ENCODE measurements around the gene PARD3B.

Gene PARD3B

DNA sequence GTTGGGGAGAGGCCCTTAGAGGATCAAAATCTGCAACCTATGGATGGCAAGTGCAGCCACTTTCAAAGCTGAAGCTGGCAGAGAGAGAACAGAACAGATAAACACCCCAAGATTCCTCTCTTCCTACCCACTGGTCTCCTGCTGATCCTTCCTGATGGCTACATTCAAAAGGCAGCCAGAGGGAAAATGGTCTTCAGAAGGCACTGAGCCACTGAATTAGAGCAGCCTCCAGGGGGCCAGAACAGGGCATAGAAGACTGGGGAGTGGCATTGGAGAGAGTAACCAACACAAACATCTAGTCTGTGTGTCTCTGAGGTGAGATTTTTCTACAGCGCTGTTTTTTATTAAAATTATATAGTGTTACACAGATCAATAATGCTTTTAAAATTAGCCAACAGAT lies 432.6 kb downstream of the PARD3B start:
- no peak overlapping the region for H3K9ac ChIP-seq (ENCODE audit: low read length)

DNA sequence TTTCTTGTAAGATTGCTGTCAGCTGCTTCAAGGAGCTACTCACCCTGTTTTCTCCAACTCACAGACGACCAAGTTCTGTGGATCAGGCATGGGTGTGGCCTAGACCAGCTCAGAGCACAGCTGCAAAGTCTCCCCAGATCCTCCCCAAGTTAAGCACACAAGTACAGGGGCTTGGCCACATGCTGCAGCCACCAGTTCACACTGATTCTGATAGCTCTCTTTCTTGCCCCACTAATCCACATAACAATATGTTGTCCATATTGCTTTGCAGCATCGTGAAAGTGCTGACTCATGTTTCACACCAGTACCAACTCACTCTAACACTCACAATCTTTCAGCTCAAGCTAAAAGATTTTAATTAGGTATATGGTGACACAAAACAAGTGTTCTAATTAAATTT lies 437.0 kb downstream of the PARD3B start:
- no peak overlapping the region for H2AFZ ChIP-seq (ENCODE audit: low read length)
- no peaks in the 10 kb centered on the region for H3K27me3 ChIP-seq (replicated peaks; ENCODE audit: insufficient read depth, low read length)
- H3K27ac ChIP-seq (ENCODE audit: low read length), result no peak overlapping the region
- TF ChIP-seq EZH2 (optimal IDR thresholded peaks at IDR 0.05; ENCODE audit: low read depth, low read length), result no peak
- TF ChIP-seq EZH2phosphoT487 (IDR thresholded peaks at IDR 0.05; ENCODE audit: low read length), result no peak
- TF ChIP-seq, protein P1, sequence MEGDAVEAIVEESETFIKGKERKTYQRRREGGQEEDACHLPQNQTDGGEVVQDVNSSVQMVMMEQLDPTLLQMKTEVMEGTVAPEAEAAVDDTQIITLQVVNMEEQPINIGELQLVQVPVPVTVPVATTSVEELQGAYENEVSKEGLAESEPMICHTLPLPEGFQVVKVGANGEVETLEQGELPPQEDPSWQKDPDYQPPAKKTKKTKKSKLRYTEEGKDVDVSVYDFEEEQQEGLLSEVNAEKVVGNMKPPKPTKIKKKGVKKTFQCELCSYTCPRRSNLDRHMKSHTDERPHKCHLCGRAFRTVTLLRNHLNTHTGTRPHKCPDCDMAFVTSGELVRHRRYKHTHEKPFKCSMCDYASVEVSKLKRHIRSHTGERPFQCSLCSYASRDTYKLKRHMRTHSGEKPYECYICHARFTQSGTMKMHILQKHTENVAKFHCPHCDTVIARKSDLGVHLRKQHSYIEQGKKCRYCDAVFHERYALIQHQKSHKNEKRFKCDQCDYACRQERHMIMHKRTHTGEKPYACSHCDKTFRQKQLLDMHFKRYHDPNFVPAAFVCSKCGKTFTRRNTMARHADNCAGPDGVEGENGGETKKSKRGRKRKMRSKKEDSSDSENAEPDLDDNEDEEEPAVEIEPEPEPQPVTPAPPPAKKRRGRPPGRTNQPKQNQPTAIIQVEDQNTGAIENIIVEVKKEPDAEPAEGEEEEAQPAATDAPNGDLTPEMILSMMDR (IDR thresholded peaks at IDR 0.05; ENCODE audit: low read length), result no peak
- H4K20me1 ChIP-seq (ENCODE audit: insufficient read depth, low read length), result no peaks in the 10 kb centered on the region
- H3F3A ChIP-seq (ENCODE audit: insufficient read depth, low read length), result no peaks in the 10 kb centered on the region
- no peaks in the 10 kb centered on the region for H3K79me2 ChIP-seq (ENCODE audit: low read length)
- H3K9ac ChIP-seq (ENCODE audit: low read length), result no peak overlapping the region
- no peaks in the 10 kb centered on the region for H3K4me1 ChIP-seq (ENCODE audit: low read length)
- no peaks in the 10 kb centered on the region for H3K36me3 ChIP-seq (replicated peaks; ENCODE audit: insufficient read depth, low read length)
- no peaks in the 10 kb centered on the region for H3K9me2 ChIP-seq (replicated peaks; ENCODE audit: insufficient read depth, low read length)
- H3K4me3 ChIP-seq (ENCODE audit: low read length), result no peak overlapping the region
- no peak for DNase-seq
- no peak overlapping the region for H3K4me2 ChIP-seq (ENCODE audit: low read depth, low read length)
- H3K9me3 ChIP-seq (replicated peaks; ENCODE audit: insufficient read depth, low read length), result no peaks in the 10 kb centered on the region

More for the DNA sequence above, 432.6 kb downstream of the PARD3B start:
- no peaks in the 10 kb centered on the region for H4K20me1 ChIP-seq (ENCODE audit: insufficient read depth, low read length)
- H3K27ac ChIP-seq (ENCODE audit: low read length), result no peak overlapping the region
- no peak for DNase-seq
- H3K4me1 ChIP-seq (ENCODE audit: low read length), result no peaks in the 10 kb centered on the region
- H3K4me2 ChIP-seq (ENCODE audit: low read depth, low read length), result no peak overlapping the region
- no peaks in the 10 kb centered on the region for H3K9me2 ChIP-seq (replicated peaks; ENCODE audit: insufficient read depth, low read length)
- no peaks in the 10 kb centered on the region for H3K36me3 ChIP-seq (replicated peaks; ENCODE audit: insufficient read depth, low read length)
- H2AFZ ChIP-seq (ENCODE audit: low read length), result no peak overlapping the region
- H3F3A ChIP-seq (ENCODE audit: insufficient read depth, low read length), result no peaks in the 10 kb centered on the region
- H3K27me3 ChIP-seq (replicated peaks; ENCODE audit: insufficient read depth, low read length), result no peaks in the 10 kb centered on the region
- H3K9me3 ChIP-seq (replicated peaks; ENCODE audit: insufficient read depth, low read length), result no peaks in the 10 kb centered on the region
- no peaks in the 10 kb centered on the region for H3K79me2 ChIP-seq (ENCODE audit: low read length)
- TF ChIP-seq EZH2 (optimal IDR thresholded peaks at IDR 0.05; ENCODE audit: low read depth, low read length), result no peak
- TF ChIP-seq EZH2phosphoT487 (IDR thresholded peaks at IDR 0.05; ENCODE audit: low read length), result no peak
- TF ChIP-seq, protein P1 (IDR thresholded peaks at IDR 0.05; ENCODE audit: low read length), result no peak
- no peak overlapping the region for H3K4me3 ChIP-seq (ENCODE audit: low read length)

DNA sequence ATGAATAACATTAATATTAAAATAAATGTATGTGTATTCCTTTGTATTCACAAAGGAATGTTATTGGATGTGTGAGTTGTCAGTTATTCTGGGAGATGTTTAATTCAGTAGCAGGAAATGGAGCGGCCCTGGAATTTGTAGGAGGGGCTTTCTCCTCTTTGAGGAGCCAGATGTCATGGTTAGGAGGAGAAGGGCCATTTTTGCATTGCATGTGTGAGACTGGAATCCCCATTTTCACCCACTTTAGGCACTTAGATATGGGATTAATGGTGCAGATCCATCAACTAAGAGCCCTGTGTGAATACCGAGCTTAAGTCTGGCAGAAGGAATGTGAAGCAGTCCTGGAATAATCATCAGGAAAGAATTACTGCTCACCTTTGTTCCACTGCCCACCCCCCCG lies 439.2 kb downstream of the PARD3B start:
- Histone ChIP-seq H3K27me3 (replicated peaks; ENCODE audit: insufficient read depth, low read length) (no peaks in the 10 kb centered on the region), H3K27ac (ENCODE audit: low read length) (no peak overlapping the region), H3K36me3 (replicated peaks; ENCODE audit: insufficient read depth, low read length) (no peaks in the 10 kb centered on the region), H3K4me3 (ENCODE audit: low read length) (no peak overlapping the region), H3K9me2 (replicated peaks; ENCODE audit: insufficient read depth, low read length) (no peaks in the 10 kb centered on the region), H3K9me3 (replicated peaks; ENCODE audit: insufficient read depth, low read length) (no peaks in the 10 kb centered on the region), H3K4me1 (ENCODE audit: low read length) (no peaks in the 10 kb centered on the region), H3K79me2 (ENCODE audit: low read length) (no peaks in the 10 kb centered on the region), H2AFZ (ENCODE audit: low read length) (no peak overlapping the region), H4K20me1 (ENCODE audit: insufficient read depth, low read length) (no peaks in the 10 kb centered on the region), H3K9ac (ENCODE audit: low read length) (no peak overlapping the region), H3K4me2 (ENCODE audit: low read depth, low read length) (no peak overlapping the region), H3F3A (ENCODE audit: insufficient read depth, low read length) (no peaks in the 10 kb centered on the region)
- DNase-seq, result no peak
- TF ChIP-seq, protein P1 (IDR thresholded peaks at IDR 0.05; ENCODE audit: low read length), result no peak
- TF ChIP-seq EZH2 (optimal IDR thresholded peaks at IDR 0.05; ENCODE audit: low read depth, low read length), result no peak
- no peak for TF ChIP-seq EZH2phosphoT487 (IDR thresholded peaks at IDR 0.05; ENCODE audit: low read length)

All from MM.1S (cell line).